ENCODE data around the gene PAX8. TPM values are rescaled to one million over a fixed set of nuclear protein-coding genes. Genes with fewer than 3 reads are reported as not detected.
A peak's percentile ranks its signal among the peaks of the same experiment; 100 is the strongest.

Gene PAX8
- total and polyA plus RNA-seq, 2 of the 13 experiments (the other 11 are each of a cell fraction or from before 2014, with no cell fraction given): 1.5 to 8.8 TPM

GRCh38 chr2:113200236-113200635 lies 78.5 kb downstream of the PAX8 start (continued):
- TF ChIP-seq, protein P1, sequence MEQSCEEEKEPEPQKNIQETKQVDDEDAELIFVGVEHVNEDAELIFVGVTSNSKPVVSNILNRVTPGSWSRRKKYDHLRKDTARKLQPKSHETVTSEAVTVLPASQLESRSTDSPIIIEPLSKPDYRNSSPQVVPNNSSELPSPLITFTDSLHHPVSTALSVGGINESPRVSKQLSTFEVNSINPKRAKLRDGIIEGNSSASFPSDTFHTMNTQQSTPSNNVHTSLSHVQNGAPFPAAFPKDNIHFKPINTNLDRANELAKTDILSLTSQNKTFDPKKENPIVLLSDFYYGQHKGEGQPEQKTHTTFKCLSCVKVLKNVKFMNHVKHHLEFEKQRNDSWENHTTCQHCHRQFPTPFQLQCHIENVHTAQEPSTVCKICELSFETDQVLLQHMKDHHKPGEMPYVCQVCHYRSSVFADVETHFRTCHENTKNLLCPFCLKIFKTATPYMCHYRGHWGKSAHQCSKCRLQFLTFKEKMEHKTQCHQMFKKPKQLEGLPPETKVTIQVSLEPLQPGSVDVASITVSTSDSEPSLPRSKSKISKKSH (CRISPR knock-in tag; IDR thresholded peaks at IDR 0.05; ENCODE audit: borderline replicate concordance): no peak
- TF ChIP-seq, protein P2, sequence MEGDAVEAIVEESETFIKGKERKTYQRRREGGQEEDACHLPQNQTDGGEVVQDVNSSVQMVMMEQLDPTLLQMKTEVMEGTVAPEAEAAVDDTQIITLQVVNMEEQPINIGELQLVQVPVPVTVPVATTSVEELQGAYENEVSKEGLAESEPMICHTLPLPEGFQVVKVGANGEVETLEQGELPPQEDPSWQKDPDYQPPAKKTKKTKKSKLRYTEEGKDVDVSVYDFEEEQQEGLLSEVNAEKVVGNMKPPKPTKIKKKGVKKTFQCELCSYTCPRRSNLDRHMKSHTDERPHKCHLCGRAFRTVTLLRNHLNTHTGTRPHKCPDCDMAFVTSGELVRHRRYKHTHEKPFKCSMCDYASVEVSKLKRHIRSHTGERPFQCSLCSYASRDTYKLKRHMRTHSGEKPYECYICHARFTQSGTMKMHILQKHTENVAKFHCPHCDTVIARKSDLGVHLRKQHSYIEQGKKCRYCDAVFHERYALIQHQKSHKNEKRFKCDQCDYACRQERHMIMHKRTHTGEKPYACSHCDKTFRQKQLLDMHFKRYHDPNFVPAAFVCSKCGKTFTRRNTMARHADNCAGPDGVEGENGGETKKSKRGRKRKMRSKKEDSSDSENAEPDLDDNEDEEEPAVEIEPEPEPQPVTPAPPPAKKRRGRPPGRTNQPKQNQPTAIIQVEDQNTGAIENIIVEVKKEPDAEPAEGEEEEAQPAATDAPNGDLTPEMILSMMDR (CRISPR knock-in tag; IDR thresholded peaks at IDR 0.05): peak; percentile 52
- TF ChIP-seq TCF12 (IDR thresholded peaks at IDR 0.05): no peak
- no peak for TF ChIP-seq TCF12 (CRISPR knock-in tag; IDR thresholded peaks at IDR 0.05)
- TF ChIP-seq, protein P3, sequence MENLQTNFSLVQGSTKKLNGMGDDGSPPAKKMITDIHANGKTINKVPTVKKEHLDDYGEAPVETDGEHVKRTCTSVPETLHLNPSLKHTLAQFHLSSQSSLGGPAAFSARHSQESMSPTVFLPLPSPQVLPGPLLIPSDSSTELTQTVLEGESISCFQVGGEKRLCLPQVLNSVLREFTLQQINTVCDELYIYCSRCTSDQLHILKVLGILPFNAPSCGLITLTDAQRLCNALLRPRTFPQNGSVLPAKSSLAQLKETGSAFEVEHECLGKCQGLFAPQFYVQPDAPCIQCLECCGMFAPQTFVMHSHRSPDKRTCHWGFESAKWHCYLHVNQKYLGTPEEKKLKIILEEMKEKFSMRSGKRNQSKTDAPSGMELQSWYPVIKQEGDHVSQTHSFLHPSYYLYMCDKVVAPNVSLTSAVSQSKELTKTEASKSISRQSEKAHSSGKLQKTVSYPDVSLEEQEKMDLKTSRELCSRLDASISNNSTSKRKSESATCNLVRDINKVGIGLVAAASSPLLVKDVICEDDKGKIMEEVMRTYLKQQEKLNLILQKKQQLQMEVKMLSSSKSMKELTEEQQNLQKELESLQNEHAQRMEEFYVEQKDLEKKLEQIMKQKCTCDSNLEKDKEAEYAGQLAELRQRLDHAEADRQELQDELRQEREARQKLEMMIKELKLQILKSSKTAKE (CRISPR knock-in tag; IDR thresholded peaks at IDR 0.05; ENCODE audit: borderline replicate concordance): peak; percentile 23; the same call in 1 of the 2 replicates
- TF ChIP-seq NONO (IDR thresholded peaks at IDR 0.05): no peak
- 0 out of 2 replicates have a peak, but pooled peaks have one; percentile 22 for TF ChIP-seq NONO (CRISPR knock-in tag; conservative IDR thresholded peaks at IDR 0.05)
- TF ChIP-seq ZNF577 (CRISPR knock-in tag; IDR thresholded peaks at IDR 0.05; ENCODE audit: borderline replicate concordance, low read depth): no peak
- TF ChIP-seq AGO2 (optimal IDR thresholded peaks at IDR 0.05; ENCODE audit: low read depth, low read length): no peak
- no peak for TF ChIP-seq RNF2 (conservative IDR thresholded peaks at IDR 0.05; ENCODE audit: low read depth)
- TF ChIP-seq ZNF781 (CRISPR knock-in tag; IDR thresholded peaks at IDR 0.05; ENCODE audit: borderline replicate concordance, not compliant biosample characterization): no peak
- peak; percentile 51; the same call in 1 of the 2 replicates for TF ChIP-seq ELF1 (CRISPR knock-in tag; IDR thresholded peaks at IDR 0.05)
- no peak for TF ChIP-seq ZFP90 (CRISPR knock-in tag; IDR thresholded peaks at IDR 0.05; ENCODE audit: borderline replicate concordance)
- no peak for TF ChIP-seq MAF1 (CRISPR knock-in tag; IDR thresholded peaks at IDR 0.05; ENCODE audit: borderline replicate concordance)
- peak; percentile 54 for TF ChIP-seq STAG1 (CRISPR knock-in tag; IDR thresholded peaks at IDR 0.05)
- TF ChIP-seq SYNCRIP (IDR thresholded peaks at IDR 0.05; ENCODE audit: insufficient read depth, low read depth, low read length): no peak
- TF ChIP-seq, protein P4, sequence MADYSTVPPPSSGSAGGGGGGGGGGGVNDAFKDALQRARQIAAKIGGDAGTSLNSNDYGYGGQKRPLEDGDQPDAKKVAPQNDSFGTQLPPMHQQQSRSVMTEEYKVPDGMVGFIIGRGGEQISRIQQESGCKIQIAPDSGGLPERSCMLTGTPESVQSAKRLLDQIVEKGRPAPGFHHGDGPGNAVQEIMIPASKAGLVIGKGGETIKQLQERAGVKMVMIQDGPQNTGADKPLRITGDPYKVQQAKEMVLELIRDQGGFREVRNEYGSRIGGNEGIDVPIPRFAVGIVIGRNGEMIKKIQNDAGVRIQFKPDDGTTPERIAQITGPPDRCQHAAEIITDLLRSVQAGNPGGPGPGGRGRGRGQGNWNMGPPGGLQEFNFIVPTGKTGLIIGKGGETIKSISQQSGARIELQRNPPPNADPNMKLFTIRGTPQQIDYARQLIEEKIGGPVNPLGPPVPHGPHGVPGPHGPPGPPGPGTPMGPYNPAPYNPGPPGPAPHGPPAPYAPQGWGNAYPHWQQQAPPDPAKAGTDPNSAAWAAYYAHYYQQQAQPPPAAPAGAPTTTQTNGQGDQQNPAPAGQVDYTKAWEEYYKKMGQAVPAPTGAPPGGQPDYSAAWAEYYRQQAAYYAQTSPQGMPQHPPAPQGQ (CRISPR knock-in tag; IDR thresholded peaks at IDR 0.05; ENCODE audit: borderline replicate concordance): 0 out of 2 replicates have a peak, but pooled peaks have one; percentile 11
- TF ChIP-seq PRDM4 (CRISPR knock-in tag; IDR thresholded peaks at IDR 0.05; ENCODE audit: borderline replicate concordance): no peak
- TF ChIP-seq TARDBP (CRISPR knock-in tag; IDR thresholded peaks at IDR 0.05): no peak
